T47D (cell line): ENCODE results near the gene PHF21A.
A peak's percentile ranks its signal among the peaks of the same experiment; 100 is the strongest.

Experiments
- DNase-seq, 2 experiments: peaks; one replicate each; pipeline versions ENCODE4 v3.0.0 to v3.0.0-alpha.2; 2011 to 2012; ENCODE audit warnings: low read depth in 1 of 2, low spot score in 1 of 2
- JUND ChIP-seq: IDR thresholded peaks from 2 replicates; pipeline ENCODE4 v1.6.1; 2012; ENCODE audit warnings: low read depth
- in situ Hi-C: cut with HindIII; loops from 2 replicates; pipeline ENCODE4 v1.10.0; 2016; ENCODE audit warnings: low sequenced_read_pairs, low pct_unique_long_range_greater_than_20kb

The PHF21A gene

GRCh38 chr11:45920531-45921477 is 200.4 kb downstream of the PHF21A start:
- no peak for DNase-seq
- no peak for TF ChIP-seq JUND
- in situ Hi-C loops: no loop called here

- in situ Hi-C loops: no loop called here
- TF ChIP-seq JUND: no peak
- DNase-seq: peak in 1 of 2 experiments; percentile 80
These were observed 201.3 kb downstream of the PHF21A start for GRCh38 chr11:45919806-45920530.

GRCh38 chr11:45918962-45919675 is 202.1 kb downstream of the PHF21A start:
- DNase-seq: no peak
- no peak for TF ChIP-seq JUND
- in situ Hi-C loops: no loop called here

- peak; percentile 87 to 91 for DNase-seq
- TF ChIP-seq JUND: no peak
- in situ Hi-C loops: no loop called here
These were observed 202.8 kb downstream of the PHF21A start for GRCh38 chr11:45918331-45918941.

DNA sequence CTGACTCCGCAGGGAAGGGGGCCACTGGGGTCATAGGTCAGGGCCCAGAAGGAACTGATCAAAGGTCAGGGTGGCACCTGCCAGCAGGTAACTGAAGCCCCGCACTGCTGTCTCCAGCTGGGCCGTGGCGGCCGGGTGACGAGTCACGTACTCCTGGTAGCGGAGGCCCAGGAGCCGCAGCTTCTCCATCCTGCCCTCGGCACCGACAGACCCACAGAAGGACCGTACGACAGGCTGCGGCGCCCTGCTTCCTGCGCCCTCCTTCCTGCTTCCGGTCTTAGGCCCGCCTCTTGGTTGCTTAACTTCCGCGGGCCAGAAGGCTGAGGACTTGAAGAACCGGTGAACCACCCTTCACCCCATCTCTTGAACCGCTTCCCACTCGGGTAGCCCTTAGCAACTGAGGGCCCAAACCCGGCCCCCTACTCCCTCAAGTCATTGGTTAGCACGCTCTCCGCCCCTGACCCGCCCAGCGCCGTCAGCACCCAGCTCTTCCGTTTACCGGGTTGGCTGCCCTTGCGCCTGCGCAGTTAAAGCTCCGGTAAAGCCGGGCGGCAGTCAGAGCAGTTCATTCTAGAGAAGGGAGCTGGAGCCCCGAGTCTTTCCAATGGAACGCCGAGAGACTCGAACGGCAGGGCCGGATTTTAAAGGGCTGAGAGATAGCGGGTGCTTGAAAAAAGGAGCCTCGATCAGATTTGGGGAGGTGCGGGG is 203.5 kb downstream of the PHF21A start, which contains the start of gene PEX16:
PEX16 (minus strand) TSS at position 255 of the 708 bp plus-strand sequence; CDS start at position 189, 66 bp downstream.
- TF ChIP-seq JUND: no peak
- in situ Hi-C loops: no loop called here

DNA sequence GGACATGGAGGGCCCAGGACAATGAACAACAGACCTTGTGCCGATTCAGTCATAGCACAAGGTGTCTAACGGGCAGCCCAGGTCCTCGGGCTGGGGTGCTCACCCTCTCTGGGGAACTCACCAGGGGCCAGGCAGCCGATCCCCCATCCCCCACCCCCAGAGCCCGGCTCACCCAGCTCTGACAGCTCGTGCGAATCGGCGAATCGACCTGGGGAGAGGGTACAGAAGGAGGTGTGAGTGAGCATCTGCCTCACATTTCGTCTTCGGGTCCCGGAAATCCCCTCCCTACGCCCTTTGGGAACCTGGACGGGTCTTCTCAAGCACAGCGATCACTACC is 204.0 kb downstream of the PHF21A start:
- in situ Hi-C loops: no loop called here
- no peak for TF ChIP-seq JUND
- no peak for DNase-seq

More for the DNA sequence above, 203.5 kb downstream of the PHF21A start, which contains the start of gene PEX16:
- DNase-seq: peak; percentile 98 to 100

- TF ChIP-seq JUND: no peak
- no peak for DNase-seq
- in situ Hi-C loops: no loop called here
These were observed 205.8 kb downstream of the PHF21A start for GRCh38 chr11:45915446-45915845.

- no peak for DNase-seq
- TF ChIP-seq JUND: no peak
- in situ Hi-C loops: no loop called here
These were observed 207.2 kb downstream of the PHF21A start for GRCh38 chr11:45913942-45914635.

GRCh38 chr11:45913514-45913913 is 207.7 kb downstream of the PHF21A start:
- no peak for TF ChIP-seq JUND
- in situ Hi-C loops: no loop called here
- DNase-seq: no peak

- TF ChIP-seq JUND: no peak
- no peak for DNase-seq
- in situ Hi-C loops: no loop called here
These were observed 210.6 kb downstream of the PHF21A start for GRCh38 chr11:45910623-45911022.

GRCh38 chr11:45909594-45910475 is 211.4 kb downstream of the PHF21A start:
- in situ Hi-C loops: no loop called here
- DNase-seq: no peak
- no peak for TF ChIP-seq JUND
